ENCODE data around the gene PAX7. TPM values are rescaled to one million over a fixed set of nuclear protein-coding genes. Genes with fewer than 3 reads are reported as not detected.

The PAX7 gene
- total RNA-seq, 1 donor = not detected

DNA sequence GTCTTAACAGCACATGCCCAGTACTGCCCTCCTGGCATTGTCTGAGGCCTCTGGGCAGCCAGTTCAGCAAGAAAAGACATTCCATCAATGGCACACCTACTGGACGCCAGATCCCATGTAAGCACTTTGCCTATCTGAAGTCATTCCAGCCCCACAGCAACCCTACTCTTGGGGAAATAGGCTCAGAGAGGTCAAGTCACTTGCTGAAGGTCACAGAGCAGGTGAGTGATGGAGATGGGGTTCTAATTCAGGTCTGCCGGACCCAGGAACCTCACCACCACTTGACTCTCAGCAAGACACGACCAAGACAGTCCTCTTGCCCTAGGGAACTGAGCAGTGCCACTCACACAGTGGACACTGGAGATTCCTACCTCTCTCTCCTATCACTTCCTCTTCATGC lies 79.4 kb downstream of the PAX7 start:
- no peaks in the 10 kb centered on the region for H3K36me3 ChIP-seq (ENCODE audit: insufficient read depth, low read length)
- no peaks in the 10 kb centered on the region for H3K9me3 ChIP-seq (ENCODE audit: low read depth, low read length)
- H3K27me3 ChIP-seq (ENCODE audit: insufficient read depth, low read length) = peaks cover 8% of the 10 kb centered on the region
- H3K27ac ChIP-seq (ENCODE audit: low read depth, low read length) = no peak overlapping the region
- TF ChIP-seq, protein P1, sequence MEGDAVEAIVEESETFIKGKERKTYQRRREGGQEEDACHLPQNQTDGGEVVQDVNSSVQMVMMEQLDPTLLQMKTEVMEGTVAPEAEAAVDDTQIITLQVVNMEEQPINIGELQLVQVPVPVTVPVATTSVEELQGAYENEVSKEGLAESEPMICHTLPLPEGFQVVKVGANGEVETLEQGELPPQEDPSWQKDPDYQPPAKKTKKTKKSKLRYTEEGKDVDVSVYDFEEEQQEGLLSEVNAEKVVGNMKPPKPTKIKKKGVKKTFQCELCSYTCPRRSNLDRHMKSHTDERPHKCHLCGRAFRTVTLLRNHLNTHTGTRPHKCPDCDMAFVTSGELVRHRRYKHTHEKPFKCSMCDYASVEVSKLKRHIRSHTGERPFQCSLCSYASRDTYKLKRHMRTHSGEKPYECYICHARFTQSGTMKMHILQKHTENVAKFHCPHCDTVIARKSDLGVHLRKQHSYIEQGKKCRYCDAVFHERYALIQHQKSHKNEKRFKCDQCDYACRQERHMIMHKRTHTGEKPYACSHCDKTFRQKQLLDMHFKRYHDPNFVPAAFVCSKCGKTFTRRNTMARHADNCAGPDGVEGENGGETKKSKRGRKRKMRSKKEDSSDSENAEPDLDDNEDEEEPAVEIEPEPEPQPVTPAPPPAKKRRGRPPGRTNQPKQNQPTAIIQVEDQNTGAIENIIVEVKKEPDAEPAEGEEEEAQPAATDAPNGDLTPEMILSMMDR (IDR thresholded peaks at IDR 0.05; ENCODE audit: extremely low read depth, low read depth, low read length) = no peak
- H3K79me2 ChIP-seq (ENCODE audit: insufficient read depth, low read length) = no peaks in the 10 kb centered on the region
- no peak overlapping the region for H2AFZ ChIP-seq (ENCODE audit: low read length)
- DNase-seq (ENCODE audit: insufficient read length, low spot score, missing footprints) = no peak
- no peaks in the 10 kb centered on the region for H4K20me1 ChIP-seq (ENCODE audit: insufficient read depth, low read length)
- H3K4me2 ChIP-seq (ENCODE audit: insufficient read depth, low read length) = no peak overlapping the region
- no peaks in the 10 kb centered on the region for H3K4me1 ChIP-seq (ENCODE audit: insufficient read depth, low read length)
- H3K4me3 ChIP-seq (ENCODE audit: insufficient read depth, low read length) = no peak overlapping the region

- H3K4me3 ChIP-seq (ENCODE audit: insufficient read depth, low read length) = no peak overlapping the region
- H2AFZ ChIP-seq (ENCODE audit: low read length) = no peak overlapping the region
- no peak overlapping the region for H3K4me2 ChIP-seq (ENCODE audit: insufficient read depth, low read length)
- H3K36me3 ChIP-seq (ENCODE audit: insufficient read depth, low read length) = no peaks in the 10 kb centered on the region
- no peaks in the 10 kb centered on the region for H3K9me3 ChIP-seq (ENCODE audit: low read depth, low read length)
- no peaks in the 10 kb centered on the region for H3K79me2 ChIP-seq (ENCODE audit: insufficient read depth, low read length)
- H3K27ac ChIP-seq (ENCODE audit: low read depth, low read length) = no peak overlapping the region
- H4K20me1 ChIP-seq (ENCODE audit: insufficient read depth, low read length) = no peaks in the 10 kb centered on the region
- peaks cover 18% of the 10 kb centered on the region for H3K27me3 ChIP-seq (ENCODE audit: insufficient read depth, low read length)
- no peak for DNase-seq (ENCODE audit: insufficient read length, low spot score, missing footprints)
- TF ChIP-seq, protein P1 (IDR thresholded peaks at IDR 0.05; ENCODE audit: extremely low read depth, low read depth, low read length) = no peak
- H3K4me1 ChIP-seq (ENCODE audit: insufficient read depth, low read length) = no peaks in the 10 kb centered on the region
Observed at GRCh38 chr1:18711003-18711402, 80.4 kb downstream of the PAX7 start.

GRCh38 chr1:18711536-18712251 lies 81.0 kb downstream of the PAX7 start:
- Histone ChIP-seq H4K20me1 (ENCODE audit: insufficient read depth, low read length) (no peaks in the 10 kb centered on the region), H3K36me3 (ENCODE audit: insufficient read depth, low read length) (no peaks in the 10 kb centered on the region), H3K27ac (ENCODE audit: low read depth, low read length) (no peak overlapping the region), H3K27me3 (ENCODE audit: insufficient read depth, low read length) (peaks cover 24% of the 10 kb centered on the region), H3K4me1 (ENCODE audit: insufficient read depth, low read length) (no peaks in the 10 kb centered on the region), H3K79me2 (ENCODE audit: insufficient read depth, low read length) (no peaks in the 10 kb centered on the region), H3K9me3 (ENCODE audit: low read depth, low read length) (no peaks in the 10 kb centered on the region), H2AFZ (ENCODE audit: low read length) (no peak overlapping the region), H3K4me3 (ENCODE audit: insufficient read depth, low read length) (no peak overlapping the region), H3K4me2 (ENCODE audit: insufficient read depth, low read length) (no peak overlapping the region)
- DNase-seq (ENCODE audit: insufficient read length, low spot score, missing footprints) = no peak
- TF ChIP-seq, protein P1 (IDR thresholded peaks at IDR 0.05; ENCODE audit: extremely low read depth, low read depth, low read length) = no peak

GRCh38 chr1:18712252-18712600 lies 81.6 kb downstream of the PAX7 start:
- peaks cover 28% of the 10 kb centered on the region for H3K27me3 ChIP-seq (ENCODE audit: insufficient read depth, low read length)
- no peaks in the 10 kb centered on the region for H3K9me3 ChIP-seq (ENCODE audit: low read depth, low read length)
- no peak for DNase-seq (ENCODE audit: insufficient read length, low spot score, missing footprints)
- no peak overlapping the region for H2AFZ ChIP-seq (ENCODE audit: low read length)
- TF ChIP-seq, protein P1 (IDR thresholded peaks at IDR 0.05; ENCODE audit: extremely low read depth, low read depth, low read length) = no peak
- no peaks in the 10 kb centered on the region for H3K79me2 ChIP-seq (ENCODE audit: insufficient read depth, low read length)
- H4K20me1 ChIP-seq (ENCODE audit: insufficient read depth, low read length) = no peaks in the 10 kb centered on the region
- H3K36me3 ChIP-seq (ENCODE audit: insufficient read depth, low read length) = no peaks in the 10 kb centered on the region
- H3K4me3 ChIP-seq (ENCODE audit: insufficient read depth, low read length) = no peak overlapping the region
- H3K4me1 ChIP-seq (ENCODE audit: insufficient read depth, low read length) = no peaks in the 10 kb centered on the region
- H3K27ac ChIP-seq (ENCODE audit: low read depth, low read length) = no peak overlapping the region
- no peak overlapping the region for H3K4me2 ChIP-seq (ENCODE audit: insufficient read depth, low read length)
